HepG2 (cell line): ENCODE results near the gene ICAM2. TPM values are rescaled to one million over a fixed set of nuclear protein-coding genes. Genes with fewer than 3 reads are reported as not detected.

Source experiments
- ADNP ChIP-seq: sonication (generic); formaldehyde crosslinking; IDR thresholded peaks from 2 replicates; pipeline ENCODE4 v1.4.0; 2020; ENCODE audit warnings: missing genetic modification reagents
- CCAR2 ChIP-seq: fragments of 200-400 bp; formaldehyde crosslinking; optimal IDR thresholded peaks from 2 replicates; pipeline ENCODE3; 2018; ENCODE audit warnings: low read depth, mild to moderate bottlenecking, low read length, moderate library complexity
- HMGXB4 ChIP-seq, 2 experiments: sonication (generic) in 1 of 2; formaldehyde crosslinking in 1 of 2; IDR thresholded peaks; 2 replicates each; pipeline versions ENCODE4 v1.4.0 to v1.6.1; 2018 to 2020; ENCODE audit warnings: missing genetic modification reagents in 2 of 2, borderline replicate concordance in 1 of 2, low read depth in 1 of 2, mild to moderate bottlenecking in 1 of 2, missing biosample characterization in 1 of 2
- KLF16 ChIP-seq, 2 experiments: sonication (generic) in 1 of 2; formaldehyde crosslinking in 1 of 2; IDR thresholded peaks; 2 replicates each; pipeline versions ENCODE4 v1.6.1 to v1.8.0; 2016 to 2023; ENCODE audit warnings: missing genetic modification reagents in 2 of 2, missing compliant biosample characterization in 1 of 2
- PHB2 ChIP-seq: fragments of 450-650 bp; IDR thresholded peaks from 2 replicates; pipeline ENCODE4 v1.6.1; 2018; ENCODE audit not compliant: partially characterized antibody
- SETDB1 ChIP-seq: sonication (generic); formaldehyde crosslinking; IDR thresholded peaks from 2 replicates; pipeline ENCODE4 v1.5.1; 2020; ENCODE audit warnings: missing genetic modification reagents, mild to moderate bottlenecking, borderline replicate concordance
- ZNF567 ChIP-seq: sonication (generic); formaldehyde crosslinking; IDR thresholded peaks from 2 replicates; pipeline ENCODE4 v1.8.1; 2023; ENCODE audit warnings: mild to moderate bottlenecking, missing genetic modification reagents, borderline replicate concordance
- ZNF660 ChIP-seq: sonication (generic); formaldehyde crosslinking; IDR thresholded peaks from 2 replicates; pipeline ENCODE4 v1.5.1; 2020; ENCODE audit warnings: mild to moderate bottlenecking, low read depth, missing genetic modification reagents, borderline replicate concordance
- ZNF746 ChIP-seq: sonication (generic); formaldehyde crosslinking; IDR thresholded peaks from 2 replicates; pipeline ENCODE4 v1.8.0; 2022; ENCODE audit warnings: mild to moderate bottlenecking, missing genetic modification reagents
- polyA plus RNA-seq, 8 experiments: library from polyadenylated mRNA; depleted of rRNA in 3 of 8; stranded (reverse) in 7 of 8; unstranded in 1 of 8; fragments of >200 nt; fragmentation: Illumina TruSeq in 4 of 8; extraction: Trizol in 4 of 8; gene quantifications; 2 replicates each; pipeline versions ENCODE4 v1.2.1 to v1.2.3, GENCODE V29; 2011 to 2016; ENCODE audit warnings: low read depth in 4 of 8, missing spikeins in 1 of 8, mixed read lengths in 1 of 8; ENCODE audit not compliant: insufficient read depth in 1 of 8
- total RNA-seq, 5 experiments: library from RNA; depleted of rRNA; stranded (reverse); fragments of >200 nt; fragmentation: Illumina TruSeq; extraction: Trizol; gene quantifications; 2 replicates each; pipeline ENCODE4 v1.2.3, GENCODE V29; 2016; ENCODE audit warnings: low read depth in 1 of 5
- TF ChIP-seq, protein P1 (sequence below): sonication (generic); formaldehyde crosslinking; IDR thresholded peaks from 2 replicates; pipeline ENCODE4 v1.9.0; 2021; ENCODE audit warnings: missing genetic modification reagents, borderline replicate concordance
- TF ChIP-seq, protein P2 (sequence below): IDR thresholded peaks from 2 replicates; pipeline ENCODE4 v1.6.1; 2016; ENCODE audit warnings: low read depth
- TF ChIP-seq, protein P3 (sequence below): sonication (generic); formaldehyde crosslinking; IDR thresholded peaks from 2 replicates; pipeline ENCODE4 v1.5.1; 2020; ENCODE audit warnings: mild to moderate bottlenecking, missing genetic modification reagents, moderate library complexity
- TF ChIP-seq, protein P4 (sequence below): sonication (generic); formaldehyde crosslinking; IDR thresholded peaks from 2 replicates; pipeline ENCODE4 v1.4.0; 2020; ENCODE audit warnings: missing genetic modification reagents, borderline replicate concordance

ICAM2 gene
- total and polyA plus RNA-seq, 2 of the 13 experiments (the other 11 are each of a cell fraction or from before 2014, with no cell fraction given), result 10.9 to 20.8 TPM

DNA sequence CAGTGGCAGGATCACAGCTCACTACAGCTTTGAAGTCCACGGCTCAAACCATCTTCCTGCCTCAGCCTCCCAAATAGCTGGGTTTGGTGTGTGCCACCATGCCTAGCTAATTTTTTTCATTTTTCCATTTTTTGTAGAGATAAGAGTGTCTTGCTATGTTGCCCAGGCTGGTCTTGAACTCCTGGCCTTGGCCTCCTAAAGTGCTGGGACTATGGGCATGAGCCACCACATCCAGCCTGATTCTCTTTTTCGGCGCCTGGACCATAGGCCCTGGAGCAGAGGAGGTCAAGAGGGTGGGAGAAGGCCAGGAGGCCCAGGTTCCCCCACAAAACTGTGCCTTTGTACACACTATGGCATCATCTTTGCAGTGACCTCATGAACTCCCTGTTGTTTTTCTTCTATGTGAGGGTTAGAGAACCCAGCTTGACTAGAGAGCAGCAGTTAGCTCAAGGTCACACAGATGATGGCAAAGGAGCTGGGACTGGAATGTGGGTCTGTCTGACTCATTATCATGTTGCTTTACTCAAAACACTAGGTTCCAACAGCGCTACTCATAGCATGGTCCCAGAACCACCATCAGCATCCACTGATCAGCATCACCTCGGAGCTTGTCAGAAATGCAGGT is 64.0 kb downstream of the ICAM2 start (continued):
- TF ChIP-seq SETDB1 (CRISPR knock-in tag), result no peak
- TF ChIP-seq, protein P1, sequence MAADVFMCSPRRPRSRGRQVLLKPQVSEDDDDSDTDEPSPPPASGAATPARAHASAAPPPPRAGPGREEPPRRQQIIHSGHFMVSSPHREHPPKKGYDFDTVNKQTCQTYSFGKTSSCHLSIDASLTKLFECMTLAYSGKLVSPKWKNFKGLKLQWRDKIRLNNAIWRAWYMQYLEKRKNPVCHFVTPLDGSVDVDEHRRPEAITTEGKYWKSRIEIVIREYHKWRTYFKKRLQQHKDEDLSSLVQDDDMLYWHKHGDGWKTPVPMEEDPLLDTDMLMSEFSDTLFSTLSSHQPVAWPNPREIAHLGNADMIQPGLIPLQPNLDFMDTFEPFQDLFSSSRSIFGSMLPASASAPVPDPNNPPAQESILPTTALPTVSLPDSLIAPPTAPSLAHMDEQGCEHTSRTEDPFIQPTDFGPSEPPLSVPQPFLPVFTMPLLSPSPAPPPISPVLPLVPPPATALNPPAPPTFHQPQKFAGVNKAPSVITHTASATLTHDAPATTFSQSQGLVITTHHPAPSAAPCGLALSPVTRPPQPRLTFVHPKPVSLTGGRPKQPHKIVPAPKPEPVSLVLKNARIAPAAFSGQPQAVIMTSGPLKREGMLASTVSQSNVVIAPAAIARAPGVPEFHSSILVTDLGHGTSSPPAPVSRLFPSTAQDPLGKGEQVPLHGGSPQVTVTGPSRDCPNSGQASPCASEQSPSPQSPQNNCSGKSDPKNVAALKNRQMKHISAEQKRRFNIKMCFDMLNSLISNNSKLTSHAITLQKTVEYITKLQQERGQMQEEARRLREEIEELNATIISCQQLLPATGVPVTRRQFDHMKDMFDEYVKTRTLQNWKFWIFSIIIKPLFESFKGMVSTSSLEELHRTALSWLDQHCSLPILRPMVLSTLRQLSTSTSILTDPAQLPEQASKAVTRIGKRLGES (CRISPR knock-in tag), result no peak
- TF ChIP-seq ZNF660 (CRISPR knock-in tag), result no peak
- no peak for TF ChIP-seq ZNF746 (CRISPR knock-in tag)
- no peak for TF ChIP-seq HMGXB4 (CRISPR knock-in tag; IDR thresholded peaks at IDR 0.05; ENCODE audit: borderline replicate concordance in 1 of 2, low read depth in 1 of 2)
- peak in 1 of 2 experiments; percentile 49; a peak in 1 of 4 replicates for TF ChIP-seq KLF16 (CRISPR knock-in tag; IDR thresholded peaks at IDR 0.05)
- TF ChIP-seq ADNP (CRISPR knock-in tag), result no peak
- TF ChIP-seq PHB2, result no peak
- TF ChIP-seq, protein P2, sequence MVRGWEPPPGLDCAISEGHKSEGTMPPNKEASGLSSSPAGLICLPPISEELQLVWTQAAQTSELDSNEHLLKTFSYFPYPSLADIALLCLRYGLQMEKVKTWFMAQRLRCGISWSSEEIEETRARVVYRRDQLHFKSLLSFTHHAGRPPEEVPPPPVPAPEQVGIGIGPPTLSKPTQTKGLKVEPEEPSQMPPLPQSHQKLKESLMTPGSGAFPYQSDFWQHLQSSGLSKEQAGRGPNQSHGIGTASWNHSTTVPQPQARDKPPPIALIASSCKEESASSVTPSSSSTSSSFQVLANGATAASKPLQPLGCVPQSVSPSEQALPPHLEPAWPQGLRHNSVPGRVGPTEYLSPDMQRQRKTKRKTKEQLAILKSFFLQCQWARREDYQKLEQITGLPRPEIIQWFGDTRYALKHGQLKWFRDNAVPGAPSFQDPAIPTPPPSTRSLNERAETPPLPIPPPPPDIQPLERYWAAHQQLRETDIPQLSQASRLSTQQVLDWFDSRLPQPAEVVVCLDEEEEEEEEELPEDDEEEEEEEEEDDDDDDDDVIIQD (CRISPR knock-in tag), result no peak
- TF ChIP-seq CCAR2, result no peak
- TF ChIP-seq, protein P3, sequence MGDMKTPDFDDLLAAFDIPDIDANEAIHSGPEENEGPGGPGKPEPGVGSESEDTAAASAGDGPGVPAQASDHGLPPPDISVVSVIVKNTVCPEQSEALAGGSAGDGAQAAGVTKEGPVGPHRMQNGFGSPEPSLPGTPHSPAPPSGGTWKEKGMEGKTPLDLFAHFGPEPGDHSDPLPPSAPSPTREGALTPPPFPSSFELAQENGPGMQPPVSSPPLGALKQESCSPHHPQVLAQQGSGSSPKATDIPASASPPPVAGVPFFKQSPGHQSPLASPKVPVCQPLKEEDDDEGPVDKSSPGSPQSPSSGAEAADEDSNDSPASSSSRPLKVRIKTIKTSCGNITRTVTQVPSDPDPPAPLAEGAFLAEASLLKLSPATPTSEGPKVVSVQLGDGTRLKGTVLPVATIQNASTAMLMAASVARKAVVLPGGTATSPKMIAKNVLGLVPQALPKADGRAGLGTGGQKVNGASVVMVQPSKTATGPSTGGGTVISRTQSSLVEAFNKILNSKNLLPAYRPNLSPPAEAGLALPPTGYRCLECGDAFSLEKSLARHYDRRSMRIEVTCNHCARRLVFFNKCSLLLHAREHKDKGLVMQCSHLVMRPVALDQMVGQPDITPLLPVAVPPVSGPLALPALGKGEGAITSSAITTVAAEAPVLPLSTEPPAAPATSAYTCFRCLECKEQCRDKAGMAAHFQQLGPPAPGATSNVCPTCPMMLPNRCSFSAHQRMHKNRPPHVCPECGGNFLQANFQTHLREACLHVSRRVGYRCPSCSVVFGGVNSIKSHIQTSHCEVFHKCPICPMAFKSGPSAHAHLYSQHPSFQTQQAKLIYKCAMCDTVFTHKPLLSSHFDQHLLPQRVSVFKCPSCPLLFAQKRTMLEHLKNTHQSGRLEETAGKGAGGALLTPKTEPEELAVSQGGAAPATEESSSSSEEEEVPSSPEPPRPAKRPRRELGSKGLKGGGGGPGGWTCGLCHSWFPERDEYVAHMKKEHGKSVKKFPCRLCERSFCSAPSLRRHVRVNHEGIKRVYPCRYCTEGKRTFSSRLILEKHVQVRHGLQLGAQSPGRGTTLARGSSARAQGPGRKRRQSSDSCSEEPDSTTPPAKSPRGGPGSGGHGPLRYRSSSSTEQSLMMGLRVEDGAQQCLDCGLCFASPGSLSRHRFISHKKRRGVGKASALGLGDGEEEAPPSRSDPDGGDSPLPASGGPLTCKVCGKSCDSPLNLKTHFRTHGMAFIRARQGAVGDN (CRISPR knock-in tag), result no peak
- TF ChIP-seq, protein P4, sequence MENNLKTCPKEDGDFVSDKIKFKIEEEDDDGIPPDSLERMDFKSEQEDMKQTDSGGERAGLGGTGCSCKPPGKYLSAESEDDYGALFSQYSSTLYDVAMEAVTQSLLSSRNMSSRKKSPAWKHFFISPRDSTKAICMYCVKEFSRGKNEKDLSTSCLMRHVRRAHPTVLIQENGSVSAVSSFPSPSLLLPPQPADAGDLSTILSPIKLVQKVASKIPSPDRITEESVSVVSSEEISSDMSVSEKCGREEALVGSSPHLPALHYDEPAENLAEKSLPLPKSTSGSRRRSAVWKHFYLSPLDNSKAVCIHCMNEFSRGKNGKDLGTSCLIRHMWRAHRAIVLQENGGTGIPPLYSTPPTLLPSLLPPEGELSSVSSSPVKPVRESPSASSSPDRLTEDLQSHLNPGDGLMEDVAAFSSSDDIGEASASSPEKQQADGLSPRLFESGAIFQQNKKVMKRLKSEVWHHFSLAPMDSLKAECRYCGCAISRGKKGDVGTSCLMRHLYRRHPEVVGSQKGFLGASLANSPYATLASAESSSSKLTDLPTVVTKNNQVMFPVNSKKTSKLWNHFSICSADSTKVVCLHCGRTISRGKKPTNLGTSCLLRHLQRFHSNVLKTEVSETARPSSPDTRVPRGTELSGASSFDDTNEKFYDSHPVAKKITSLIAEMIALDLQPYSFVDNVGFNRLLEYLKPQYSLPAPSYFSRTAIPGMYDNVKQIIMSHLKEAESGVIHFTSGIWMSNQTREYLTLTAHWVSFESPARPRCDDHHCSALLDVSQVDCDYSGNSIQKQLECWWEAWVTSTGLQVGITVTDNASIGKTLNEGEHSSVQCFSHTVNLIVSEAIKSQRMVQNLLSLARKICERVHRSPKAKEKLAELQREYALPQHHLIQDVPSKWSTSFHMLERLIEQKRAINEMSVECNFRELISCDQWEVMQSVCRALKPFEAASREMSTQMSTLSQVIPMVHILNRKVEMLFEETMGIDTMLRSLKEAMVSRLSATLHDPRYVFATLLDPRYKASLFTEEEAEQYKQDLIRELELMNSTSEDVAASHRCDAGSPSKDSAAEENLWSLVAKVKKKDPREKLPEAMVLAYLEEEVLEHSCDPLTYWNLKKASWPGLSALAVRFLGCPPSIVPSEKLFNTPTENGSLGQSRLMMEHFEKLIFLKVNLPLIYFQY, result peak; percentile 34; the same call in 1 of the 2 replicates
- TF ChIP-seq ZNF567, result no peak
